GM12892 (cell line): ENCODE measurements around the gene CGB1.
"Not testable (repeated sequence)": the region's sequence is repeated elsewhere in the genome, so short reads cannot be mapped to it uniquely, and the experiment has no call there.

Experiments used
- DNase-seq: peaks from one replicate; pipeline ENCODE4 v3.0.0; 2011; ENCODE audit not compliant: insufficient read length
- FAIRE-seq: peaks from 2 replicates; lab custom pipeline; 2011; peaks lifted over from hg19 to GRCh38; lab: Jason Lieb, UNC
- POLR2A ChIP-seq: IDR thresholded peaks from 2 replicates; pipeline ENCODE4 v1.6.1; 2011; ENCODE audit warnings: low read depth, low read length, control low read depth
- POLR2AphosphoS5 ChIP-seq: IDR thresholded peaks from 2 replicates; pipeline ENCODE4 v1.6.1; 2011; ENCODE audit warnings: low read depth, low read length, control low read depth
- TAF1 ChIP-seq: IDR thresholded peaks from 2 replicates; pipeline ENCODE4 v1.6.1; 2011; ENCODE audit warnings: low read depth, mild to moderate bottlenecking, control low read depth, low read length, borderline replicate concordance

Gene CGB1

DNA sequence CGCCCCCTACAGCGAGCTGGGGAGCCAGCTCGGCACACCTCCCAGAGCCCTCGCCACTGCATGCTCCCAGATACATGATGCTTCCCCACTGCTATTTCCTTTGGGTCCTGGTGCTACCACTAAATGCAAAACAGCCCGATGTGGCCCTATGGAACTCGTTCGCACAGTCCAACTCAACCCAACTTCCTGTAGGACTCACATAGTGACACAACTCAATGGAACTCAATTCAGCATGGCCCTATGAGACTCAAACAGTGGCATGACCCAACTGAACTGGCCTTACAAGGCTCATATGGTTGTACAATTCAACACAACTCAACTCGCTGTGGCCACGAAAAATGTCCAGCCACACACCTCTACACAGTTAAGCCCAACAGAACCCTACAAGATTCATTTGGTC, 32.3 kb upstream of the CGB1 start:
- DNase-seq (no peak), FAIRE-seq (no peak)
- TF ChIP-seq POLR2A (no peak), TAF1 (no peak), POLR2AphosphoS5 (no peak)

DNA sequence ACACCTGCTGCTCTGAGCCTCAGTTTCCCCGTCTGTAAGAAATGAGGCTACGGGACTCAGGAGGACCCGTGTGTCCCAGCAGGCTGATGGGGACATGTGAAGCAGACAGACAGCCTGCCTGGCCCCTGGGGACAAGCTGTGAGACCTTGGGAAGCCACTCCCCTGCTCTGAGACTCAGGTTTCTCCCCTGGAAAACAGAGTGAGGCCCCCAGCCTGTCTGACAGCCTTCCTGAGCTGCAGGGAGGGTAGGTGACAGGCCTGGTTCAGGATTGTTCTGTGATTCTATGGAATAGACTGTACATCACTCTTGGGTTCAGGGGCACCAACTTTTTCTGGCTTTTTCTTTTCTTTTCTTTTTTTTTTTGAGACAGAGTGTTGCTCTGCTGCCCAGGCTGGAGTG, 30.9 kb upstream of the CGB1 start:
- TF ChIP-seq POLR2AphosphoS5 (no peak), POLR2A (no peak), TAF1 (no peak)
- DNase-seq (no peak), FAIRE-seq (no peak)

DNA sequence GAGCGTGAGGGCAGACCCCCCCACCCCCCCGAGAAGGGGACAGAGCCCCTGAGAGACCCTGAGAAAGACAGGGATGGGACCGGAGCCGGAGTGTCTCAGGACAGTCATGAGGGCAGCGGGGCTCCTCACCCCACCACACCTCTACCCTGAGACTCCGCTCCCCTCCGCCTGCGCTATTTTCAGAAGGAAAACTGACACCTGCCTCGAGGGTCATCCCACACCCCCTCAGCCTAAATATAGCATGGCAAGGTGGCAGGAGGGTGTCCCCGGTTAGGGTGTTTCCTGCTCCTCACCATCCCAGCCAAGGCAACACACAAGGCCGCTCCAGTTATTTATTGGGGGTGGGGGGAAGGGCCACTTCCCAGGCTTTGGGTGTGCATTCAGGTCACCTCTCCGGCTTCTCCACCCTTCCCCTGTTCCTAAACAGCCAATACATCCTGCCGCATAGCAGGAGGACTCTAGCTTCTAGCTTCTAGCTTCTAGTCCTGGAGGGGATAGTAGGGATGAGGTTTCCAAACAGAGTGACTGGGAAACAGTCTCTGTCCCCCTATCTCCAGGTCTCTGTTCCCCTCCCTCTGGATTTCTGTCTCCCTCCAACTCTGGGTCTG, 29.3 kb upstream of the CGB1 start:
- no peak for DNase-seq
- no peak for FAIRE-seq
- TF ChIP-seq POLR2A: no peak
- TF ChIP-seq POLR2AphosphoS5: no peak
- TF ChIP-seq TAF1: no peak

- TF ChIP-seq POLR2A (no peak), POLR2AphosphoS5 (no peak), TAF1 (no peak)
- no peak for DNase-seq
- FAIRE-seq: no peak
Observed at GRCh38 chr19:49064768-49065611, 28.3 kb upstream of the CGB1 start, which contains the start of gene NTF4. Gene NTF4, minus strand, starts transcription at chr19:49064818. Its CDS starts 2,821 bp downstream, at chr19:49061997.

GRCh38 chr19:49064029-49064629, 27.4 kb upstream of the CGB1 start:
- FAIRE-seq: no peak
- TF ChIP-seq TAF1 (no peak), POLR2A (no peak), POLR2AphosphoS5 (no peak)
- no peak for DNase-seq

DNA sequence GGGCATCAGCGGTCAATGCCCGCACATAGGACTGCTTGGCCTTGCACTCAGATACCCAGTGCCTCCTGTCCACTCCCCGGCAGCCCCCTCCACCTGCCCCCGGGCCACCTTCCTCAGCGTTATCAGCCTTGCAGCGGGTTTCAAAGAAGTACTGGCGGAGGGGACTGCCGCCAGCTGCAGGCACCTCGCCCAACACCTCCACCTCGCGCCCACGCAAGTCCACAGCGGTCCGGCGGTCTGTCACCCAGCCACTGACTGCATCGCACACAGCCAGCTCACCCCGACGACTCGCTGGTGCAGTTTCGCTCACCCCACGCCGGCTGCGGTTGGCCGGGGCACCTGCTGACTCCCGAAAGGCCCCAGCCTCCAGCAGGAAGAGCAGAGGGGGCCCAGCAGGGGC, 24.8 kb upstream of the CGB1 start:
- FAIRE-seq: no peak
- no peak for DNase-seq
- TF ChIP-seq POLR2AphosphoS5 (no peak), TAF1 (no peak), POLR2A (no peak)

- TF ChIP-seq POLR2A: no peak
- TF ChIP-seq TAF1: no peak
- no peak for TF ChIP-seq POLR2AphosphoS5
- FAIRE-seq: no peak
- no peak for DNase-seq
Observed at GRCh38 chr19:49061000-49061399, 24.3 kb upstream of the CGB1 start.

- no peak for TF ChIP-seq TAF1
- no peak for TF ChIP-seq POLR2A
- TF ChIP-seq POLR2AphosphoS5: no peak
- no peak for DNase-seq
- FAIRE-seq: no peak
Observed at GRCh38 chr19:49059053-49059452, 22.4 kb upstream of the CGB1 start.

- TF ChIP-seq POLR2AphosphoS5 (no peak), POLR2A (no peak), TAF1 (no peak)
- DNase-seq: no peak
- FAIRE-seq: no peak
Observed at GRCh38 chr19:49058562-49058961, 21.9 kb upstream of the CGB1 start.

DNA sequence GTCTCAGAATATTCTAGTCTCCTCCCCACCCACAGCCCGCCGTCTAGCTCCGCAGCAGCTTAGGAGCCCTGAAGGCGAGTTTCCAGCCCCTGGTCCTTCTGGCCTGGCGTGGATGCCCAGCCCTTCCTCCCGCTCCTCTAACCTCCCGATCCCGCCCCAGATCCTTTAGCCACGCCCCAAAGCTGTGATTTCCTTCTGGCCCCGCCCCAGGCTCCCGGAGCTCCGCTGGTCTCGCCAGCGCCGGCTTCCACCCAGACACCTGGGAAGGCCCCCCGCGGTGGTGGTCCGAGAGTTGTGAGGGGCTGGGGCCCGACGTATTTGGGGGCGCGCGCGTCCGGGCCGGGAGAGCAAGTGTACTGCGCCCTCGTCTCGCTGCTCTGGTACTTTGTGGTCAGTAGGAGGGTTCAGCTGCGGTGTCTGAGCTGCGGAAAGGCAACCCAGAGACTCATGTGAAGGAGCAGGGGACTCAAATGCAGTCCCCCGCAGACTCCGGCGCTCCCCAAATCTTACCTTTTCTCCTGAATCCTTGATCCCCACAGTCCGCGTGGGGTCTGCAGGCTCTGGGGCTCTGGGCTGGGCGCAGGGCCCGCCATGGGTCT, 21.0 kb upstream of the CGB1 start, which contains the start of gene CGB7:
Gene CGB7, minus strand, starts transcription at position 114 of the 599 bp plus-strand sequence. CDS start 2,374 bp downstream, outside the sequence.
- no peak for DNase-seq
- FAIRE-seq: no peak
- TF ChIP-seq TAF1 (no peak), POLR2A (no peak), POLR2AphosphoS5 (no peak)

DNA sequence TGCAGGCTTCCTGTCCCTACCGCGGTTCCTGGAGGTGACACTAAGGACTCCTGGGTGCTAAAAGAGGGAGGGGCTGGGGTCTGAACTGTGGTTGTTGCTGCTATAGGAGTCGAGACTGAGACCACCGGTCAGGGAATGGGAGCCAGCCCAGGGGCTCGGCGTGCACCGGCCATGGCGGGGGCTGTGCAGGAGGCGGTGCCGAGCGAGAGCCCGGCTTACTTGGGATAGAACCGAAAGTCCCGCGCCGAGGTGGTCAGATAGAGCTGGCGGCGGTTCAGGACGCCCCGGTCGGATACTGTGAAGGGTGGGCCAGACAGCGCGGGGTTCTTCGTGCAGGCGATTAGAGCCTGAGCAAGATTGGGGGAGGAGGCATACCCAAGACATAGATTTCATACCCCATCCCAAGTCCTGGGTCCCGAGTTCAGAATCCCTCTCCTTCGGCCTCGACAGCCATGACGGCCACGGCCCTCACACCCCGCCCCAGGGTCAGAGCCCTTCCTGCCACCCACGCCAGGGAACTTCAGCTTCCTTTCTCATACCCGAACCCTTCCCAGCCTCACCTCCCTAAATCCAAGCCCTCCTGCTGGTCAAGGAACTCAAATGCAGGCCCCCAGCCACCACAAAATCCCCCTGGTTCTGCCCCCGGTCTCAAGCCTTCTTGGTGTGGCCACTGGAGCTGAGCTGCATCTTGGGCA, 20.4 kb upstream of the CGB1 start:
- DNase-seq, FAIRE-seq: not testable (repeated sequence)
